ENCODE measurements around the gene ARAP1.

ARAP1 gene

GRCh38 chr11:72773291-72773690, 21.1 kb upstream of the ARAP1 start:
- no peak overlapping the region for H3K27ac ChIP-seq

GRCh38 chr11:72772059-72772458, 19.9 kb upstream of the ARAP1 start:
- no peak overlapping the region for H3K4me3 ChIP-seq
- H3K27ac ChIP-seq: no peak overlapping the region
- DNase-seq (ENCODE audit: low spot score): no peak
- no peak for TF ChIP-seq CTCF (IDR thresholded peaks at IDR 0.05)

More at GRCh38 chr11:72773291-72773690, 21.1 kb upstream of the ARAP1 start:
- no peak for DNase-seq (ENCODE audit: low spot score)
- H3K4me3 ChIP-seq: no peak overlapping the region
- no peak for TF ChIP-seq CTCF (IDR thresholded peaks at IDR 0.05)

DNA sequence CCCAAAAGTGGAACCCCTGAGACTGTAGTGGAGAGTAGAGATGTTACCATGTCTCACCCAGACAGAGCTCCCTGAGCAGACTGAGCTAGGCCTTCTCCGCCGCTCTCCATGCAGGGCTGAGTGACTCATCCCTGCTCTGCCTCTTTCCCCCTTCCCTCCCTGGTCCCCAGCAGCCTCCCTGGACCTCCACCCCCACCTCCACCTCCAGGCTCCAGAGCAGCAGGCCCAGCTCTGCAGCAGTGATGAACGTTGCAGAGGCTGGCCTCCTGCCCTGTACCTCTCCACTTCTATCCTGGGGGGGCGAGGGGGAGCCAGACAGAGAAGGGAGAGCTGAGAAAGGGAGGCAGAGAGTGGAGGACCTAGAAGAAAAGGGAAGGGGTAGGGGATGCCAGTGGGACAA, 19.3 kb upstream of the ARAP1 start:
- no peak for DNase-seq (ENCODE audit: low spot score)
- Histone ChIP-seq H3K27ac (no peak overlapping the region), H3K4me3 (no peak overlapping the region)
- TF ChIP-seq CTCF (IDR thresholded peaks at IDR 0.05): no peak

- no peak overlapping the region for H3K4me3 ChIP-seq
- H3K27ac ChIP-seq: no peak overlapping the region
- TF ChIP-seq CTCF (IDR thresholded peaks at IDR 0.05): no peak
- DNase-seq (ENCODE audit: low spot score): no peak
Measured at GRCh38 chr11:72770799-72771198, 18.6 kb upstream of the ARAP1 start.

DNA sequence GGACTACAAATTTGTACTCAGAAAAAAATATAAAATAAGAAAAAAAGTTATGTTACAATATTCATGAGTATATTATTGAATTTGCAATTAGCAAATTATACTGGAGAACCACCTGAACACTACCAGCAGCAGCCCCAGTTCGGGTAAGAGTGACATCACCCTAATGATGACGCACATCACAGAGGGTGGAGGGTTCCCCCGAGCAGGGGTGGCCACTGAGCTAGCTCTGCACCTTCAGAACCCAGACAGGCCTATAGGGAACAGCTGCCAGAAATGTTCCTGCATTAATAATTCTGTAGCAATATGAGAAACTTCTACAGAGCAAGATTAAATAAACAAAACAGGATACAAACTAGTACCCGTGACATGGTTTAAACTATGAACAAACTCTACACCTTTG, 17.5 kb upstream of the ARAP1 start:
- Histone ChIP-seq H3K27ac (no peak overlapping the region), H3K4me3 (no peak overlapping the region)
- TF ChIP-seq CTCF (IDR thresholded peaks at IDR 0.05): no peak
- DNase-seq (ENCODE audit: low spot score): no peak

DNA sequence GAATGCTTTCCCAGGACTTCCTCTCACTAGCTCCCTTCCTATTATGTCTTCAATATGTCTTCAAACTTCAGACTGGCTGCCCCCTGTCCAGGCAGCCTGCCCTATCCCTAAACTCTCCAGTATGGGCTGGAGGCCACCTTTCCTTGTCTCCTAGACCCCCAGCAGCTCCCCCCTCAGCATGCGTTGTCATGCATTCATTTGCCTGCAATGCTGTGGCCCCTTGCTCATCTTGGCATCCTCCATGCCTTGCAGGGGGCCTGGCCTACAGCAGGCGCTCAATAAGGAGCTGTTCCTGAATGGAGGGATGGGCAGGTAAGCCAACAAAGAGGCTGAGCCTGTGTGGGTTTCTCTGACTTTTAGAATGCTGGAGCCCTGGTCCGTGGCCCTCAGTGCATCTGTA, 16.4 kb upstream of the ARAP1 start:
- no peak for DNase-seq (ENCODE audit: low spot score)
- H3K4me3 ChIP-seq: no peak overlapping the region
- H3K27ac ChIP-seq: no peak overlapping the region
- TF ChIP-seq CTCF (IDR thresholded peaks at IDR 0.05): no peak

GRCh38 chr11:72767203-72768062, 15.2 kb upstream of the ARAP1 start:
- Histone ChIP-seq H3K27ac (no peak overlapping the region), H3K4me3 (no peak overlapping the region)
- no peak for DNase-seq (ENCODE audit: low spot score)
- TF ChIP-seq CTCF (IDR thresholded peaks at IDR 0.05): no peak
